ENCODE results near the gene SLC12A7.
A peak's percentile ranks its signal among the peaks of the same experiment; 100 is the strongest.

The SLC12A7 gene

GRCh38 chr5:1113805-1114586 is 2.1 kb upstream of the SLC12A7 start:
- Histone ChIP-seq H3K36me3 (no peaks in the 10 kb centered on the region), H3K27me3 (peaks cover 7% of the 10 kb centered on the region), H3K4me3 (ENCODE audit: low read depth, low read length) (no peak overlapping the region), H3K4me1 (peaks cover 19% of the 10 kb centered on the region), H3K9me3 (no peaks in the 10 kb centered on the region)
- DNase-seq = no peak
- TF ChIP-seq CTCF (IDR thresholded peaks at IDR 0.05; ENCODE audit: low read depth, low read length) = no peak

DNA sequence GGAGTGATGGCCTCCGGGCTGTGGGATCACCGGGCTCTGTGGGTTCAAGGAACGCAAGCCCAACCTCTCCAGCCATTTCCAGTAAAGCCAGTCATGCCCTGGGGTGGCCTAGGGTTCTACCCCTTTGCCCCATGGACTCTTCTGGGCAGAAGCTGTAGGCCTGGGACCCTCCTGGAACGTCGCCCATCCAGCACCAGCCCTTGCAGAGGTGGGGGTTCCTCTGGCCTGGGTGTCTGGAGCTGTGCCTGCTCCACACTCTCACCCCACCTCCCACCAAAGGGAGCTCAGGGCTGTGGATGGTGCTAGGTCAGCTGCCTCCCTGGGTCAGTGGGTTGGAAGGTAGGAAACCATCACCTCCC is 1.4 kb upstream of the SLC12A7 start:
- no peaks in the 10 kb centered on the region for H3K9me3 ChIP-seq
- no peak for TF ChIP-seq CTCF (IDR thresholded peaks at IDR 0.05; ENCODE audit: low read depth, low read length)
- peaks cover 7% of the 10 kb centered on the region for H3K27me3 ChIP-seq
- no peak for DNase-seq
- peaks cover 12% of the 10 kb centered on the region for H3K4me1 ChIP-seq
- no peaks in the 10 kb centered on the region for H3K36me3 ChIP-seq
- H3K4me3 ChIP-seq (ENCODE audit: low read depth, low read length) = no peak overlapping the region

GRCh38 chr5:1112596-1113331 is 901 bp upstream of the SLC12A7 start:
- H3K27me3 ChIP-seq = peaks cover 7% of the 10 kb centered on the region
- no peak overlapping the region for H3K4me3 ChIP-seq (ENCODE audit: low read depth, low read length)
- peaks cover 6% of the 10 kb centered on the region for H3K4me1 ChIP-seq
- DNase-seq = no peak
- no peak for TF ChIP-seq CTCF (IDR thresholded peaks at IDR 0.05; ENCODE audit: low read depth, low read length)
- H3K36me3 ChIP-seq = no peaks in the 10 kb centered on the region
- H3K9me3 ChIP-seq = no peaks in the 10 kb centered on the region

DNA sequence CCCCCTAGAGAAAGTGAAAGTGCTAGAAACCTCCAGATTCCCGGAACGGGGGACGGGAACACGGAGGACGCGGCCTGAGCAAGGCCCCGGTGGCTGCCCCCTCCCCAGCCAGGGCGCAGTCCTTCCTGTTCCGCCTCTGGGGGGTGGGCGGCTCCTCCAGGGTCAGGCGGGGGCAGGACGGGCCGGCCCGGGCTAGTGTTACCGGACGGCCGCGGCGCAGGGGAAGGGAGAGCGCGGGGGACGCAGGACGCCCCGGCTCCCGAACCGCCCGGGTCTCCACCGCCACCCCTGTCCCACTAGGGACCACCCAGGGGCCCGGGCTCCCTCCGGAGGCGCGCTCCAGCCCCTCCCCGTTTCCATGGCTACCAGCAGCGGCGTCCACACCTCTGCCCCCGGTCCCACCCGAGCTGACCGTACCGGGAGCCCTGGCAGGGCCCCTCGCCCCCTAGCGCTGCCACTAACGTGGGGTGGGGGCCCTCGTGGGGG is 579 bp downstream of the SLC12A7 start:
- no peak for DNase-seq
- Histone ChIP-seq H3K4me3 (ENCODE audit: low read depth, low read length) (peak overlapping the region; percentile 68), H3K9me3 (no peaks in the 10 kb centered on the region)

DNA sequence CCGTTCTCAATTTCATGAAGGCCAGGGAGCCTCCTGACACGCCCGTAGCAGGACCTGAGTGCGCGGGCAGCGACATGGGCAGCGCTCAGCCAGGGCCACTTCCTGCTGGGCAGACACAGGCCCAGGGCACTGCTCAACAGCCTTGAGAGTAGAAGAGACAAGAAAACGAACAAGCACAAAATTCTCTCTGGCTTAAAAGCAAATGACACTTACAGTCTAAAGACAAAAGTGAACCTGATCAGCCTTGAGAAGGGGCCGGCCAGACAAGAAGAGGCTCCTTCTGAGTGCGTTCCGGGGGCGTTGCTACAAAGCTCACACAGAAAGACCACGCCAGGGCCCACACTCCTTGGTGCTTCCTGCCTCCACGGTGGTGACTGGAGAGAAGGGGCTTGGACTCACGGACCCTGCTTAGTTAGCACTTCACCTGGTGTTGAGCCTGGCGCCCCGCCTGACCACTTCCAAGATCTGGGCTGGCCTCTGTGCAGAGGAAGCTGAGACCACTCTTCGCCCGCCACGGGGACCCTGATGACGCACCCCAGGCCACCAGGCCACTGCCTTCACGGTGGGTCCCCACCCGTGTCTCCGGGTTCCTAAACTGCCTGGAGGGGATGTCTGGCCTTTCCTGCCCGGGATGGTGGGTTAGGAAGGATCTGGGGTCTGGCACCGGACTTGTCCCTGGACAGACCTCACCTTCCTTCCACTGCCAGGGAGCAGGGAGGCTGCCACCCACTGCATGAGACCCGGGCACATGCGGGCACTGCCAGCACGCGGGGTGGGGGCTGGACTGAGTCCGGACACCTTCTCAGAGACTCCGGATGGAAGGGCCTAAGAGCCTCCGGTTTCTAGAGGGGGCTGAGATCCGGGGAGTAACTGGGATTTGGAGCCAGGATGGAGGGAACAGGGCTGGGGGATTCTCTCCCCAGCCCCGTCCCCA is 1.3 kb downstream of the SLC12A7 start:
- Histone ChIP-seq H3K4me1 (no peaks in the 10 kb centered on the region), H3K36me3 (no peaks in the 10 kb centered on the region), H3K4me3 (ENCODE audit: low read depth, low read length) (peak overlapping the region; percentile 68), H3K27me3 (peaks cover 7% of the 10 kb centered on the region), H3K9me3 (no peaks in the 10 kb centered on the region)
- TF ChIP-seq CTCF (IDR thresholded peaks at IDR 0.05; ENCODE audit: low read depth, low read length) = no peak
- no peak for DNase-seq

More for the DNA sequence above, 579 bp downstream of the SLC12A7 start:
- TF ChIP-seq CTCF (IDR thresholded peaks at IDR 0.05; ENCODE audit: low read depth, low read length) = no peak
- Histone ChIP-seq H3K4me1 (no peaks in the 10 kb centered on the region), H3K27me3 (peaks cover 7% of the 10 kb centered on the region), H3K36me3 (no peaks in the 10 kb centered on the region)

All from BE2C (cell line).